Activated naive CD8-positive, alpha-beta T cell treated with anti-CD3 and anti-CD28 coated beads, Interleukin-2, amount 50 U/mL, for 24 hours (primary cell): ENCODE data around the gene RASSF4.
"Not testable (repeated sequence)": the region's sequence is repeated elsewhere in the genome, so short reads cannot be mapped to it uniquely, and the experiment has no call there.

ENCODE experiments used
- ATAC-seq: fragments of 150-1000 bp; cut with Tn5 transposase; one replicate; pipeline ENCODE4 v1.10.0; 2021
- DNase-seq: peaks from one replicate; pipeline ENCODE4 v3.0.0; 2021
- H3K27ac Mint-ChIP-seq: one replicate; pipeline ENCODE4 v1.8.0; 2021; ENCODE audit warnings: mild to moderate bottlenecking, mixed read lengths
- H3K27me3 Mint-ChIP-seq: one replicate; pipeline ENCODE4 v1.8.0; 2021; ENCODE audit warnings: mixed read lengths
- H3K36me3 Mint-ChIP-seq: one replicate; pipeline ENCODE4 v1.8.0; 2021; ENCODE audit warnings: low read depth, mixed read lengths
- H3K4me1 Mint-ChIP-seq: one replicate; pipeline ENCODE4 v1.8.0; 2021; ENCODE audit warnings: mixed read lengths
- H3K4me3 Mint-ChIP-seq: one replicate; pipeline ENCODE4 v1.8.0; 2021; ENCODE audit warnings: mild to moderate bottlenecking, moderate library complexity, mixed read lengths
- H3K9me3 Mint-ChIP-seq: one replicate; pipeline ENCODE4 v1.8.0; 2021; ENCODE audit warnings: mixed read lengths

The RASSF4 gene

DNA sequence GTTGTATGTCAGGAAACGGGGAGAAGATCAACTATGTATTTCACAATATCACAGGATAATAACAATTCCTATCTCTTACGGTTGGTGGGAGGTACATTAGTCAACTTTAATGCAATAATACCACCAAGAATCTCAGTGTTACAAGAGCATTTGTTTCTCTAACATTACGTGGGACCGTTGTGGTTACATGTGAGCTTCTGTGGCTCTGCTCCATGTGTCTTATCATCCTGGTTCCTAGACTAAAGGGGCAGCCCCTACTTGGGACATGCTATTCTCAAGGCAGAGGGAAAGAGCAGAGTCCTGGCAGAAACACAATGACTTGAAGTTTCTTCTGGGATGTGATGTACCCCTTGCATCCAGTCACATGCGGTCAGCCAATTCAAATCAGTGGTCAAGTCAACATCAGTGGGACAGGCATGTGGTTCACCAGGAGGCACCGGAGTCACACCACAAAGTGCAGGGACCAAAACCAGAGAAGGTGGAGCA lies 38.6 kb downstream of the RASSF4 start:
- peaks cover 21% of the 10 kb centered on the region for H3K36me3 Mint-ChIP-seq

DNA sequence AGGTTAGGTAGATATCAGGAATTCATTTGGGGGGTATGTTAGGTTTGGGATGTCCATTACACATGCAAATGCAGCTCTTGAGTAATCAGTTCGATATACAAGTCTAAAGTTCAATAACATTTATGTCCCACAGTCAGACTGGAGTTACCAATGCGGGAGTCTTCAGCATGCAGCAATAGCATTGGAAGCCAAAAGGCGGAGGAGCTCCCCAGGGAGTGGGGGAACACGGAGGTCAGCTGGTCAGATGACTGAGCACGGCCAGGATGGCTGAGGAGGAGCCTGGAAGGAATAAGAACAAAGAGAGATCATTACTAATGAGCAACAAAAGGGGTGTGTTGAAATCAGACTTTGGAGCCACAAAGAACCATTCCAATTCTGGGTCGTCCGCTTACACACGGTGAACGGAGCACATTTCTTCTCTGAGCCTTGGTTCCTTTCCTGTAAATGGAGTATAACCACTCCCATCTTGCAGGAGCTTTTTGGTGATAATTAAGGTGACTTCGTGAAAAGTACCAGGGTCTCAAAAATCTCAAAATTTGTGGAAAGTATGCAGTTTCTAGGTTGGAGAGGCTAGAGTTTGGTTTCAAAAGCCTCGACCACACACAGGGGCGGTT lies 40.6 kb downstream of the RASSF4 start:
- H3K27me3 Mint-ChIP-seq: no peaks in the 10 kb centered on the region
- peaks cover 36% of the 10 kb centered on the region for H3K4me1 Mint-ChIP-seq
- peaks cover 42% of the 10 kb centered on the region for H3K36me3 Mint-ChIP-seq
- no peak for DNase-seq
- H3K9me3 Mint-ChIP-seq: peaks cover 35% of the 10 kb centered on the region
- peak overlapping the region; percentile 93 for H3K27ac Mint-ChIP-seq
- H3K4me3 Mint-ChIP-seq: peak overlapping the region; percentile 88
- ATAC-seq: no peak

More for the DNA sequence above, 38.6 kb downstream of the RASSF4 start:
- no peak overlapping the region for H3K27ac Mint-ChIP-seq
- peaks cover 16% of the 10 kb centered on the region for H3K9me3 Mint-ChIP-seq
- ATAC-seq (no peak), DNase-seq (no peak)
- H3K4me1 Mint-ChIP-seq: peaks cover 40% of the 10 kb centered on the region
- no peak overlapping the region for H3K4me3 Mint-ChIP-seq
- H3K27me3 Mint-ChIP-seq: no peaks in the 10 kb centered on the region

- Mint-ChIP-seq H3K27ac (peak within 1 kb of the TSS; percentile 93), H3K9me3 (peaks cover 35% of the 10 kb centered on the region), H3K4me3 (peak within 1 kb of the TSS; percentile 88), H3K36me3 (peaks cover 45% of the 10 kb centered on the region), H3K4me1 (peaks cover 30% of the 10 kb centered on the region), H3K27me3 (no peaks in the 10 kb centered on the region)
- DNase-seq (peak; percentile 74), ATAC-seq (peak; percentile 79)
Observed at GRCh38 chr10:45000752-45001380, 41.3 kb downstream of the RASSF4 start, which contains the start of gene ZNF22. Gene ZNF22 (plus strand): TSS chr10:45000923. CDS start chr10:45003369, 2,446 bp downstream.

- H3K27me3 Mint-ChIP-seq: no peaks in the 10 kb centered on the region
- ATAC-seq: peak; percentile 68
Observed at GRCh38 chr10:45001381-45002148, 42.0 kb downstream of the RASSF4 start.

DNA sequence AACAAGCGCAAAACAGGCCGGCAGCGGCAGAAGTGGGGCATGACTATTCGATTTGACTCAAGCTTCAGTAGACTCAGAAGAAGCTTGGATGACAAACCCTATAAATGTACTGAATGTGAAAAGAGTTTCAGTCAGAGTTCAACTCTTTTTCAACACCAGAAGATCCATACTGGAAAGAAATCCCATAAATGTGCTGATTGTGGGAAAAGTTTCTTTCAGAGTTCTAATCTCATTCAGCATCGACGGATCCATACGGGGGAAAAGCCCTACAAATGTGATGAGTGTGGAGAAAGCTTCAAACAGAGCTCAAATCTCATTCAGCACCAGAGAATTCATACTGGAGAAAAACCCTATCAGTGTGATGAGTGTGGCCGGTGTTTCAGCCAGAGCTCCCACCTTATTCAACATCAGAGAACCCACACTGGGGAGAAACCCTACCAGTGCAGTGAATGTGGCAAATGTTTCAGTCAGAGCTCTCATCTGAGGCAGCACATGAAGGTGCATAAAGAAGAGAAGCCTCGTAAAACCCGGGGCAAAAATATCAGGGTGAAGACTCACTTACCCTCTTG lies 43.9 kb downstream of the RASSF4 start:
- DNase-seq: no peak
- Mint-ChIP-seq H3K27me3 (no peaks in the 10 kb centered on the region), H3K27ac (no peak overlapping the region), H3K4me3 (no peak overlapping the region), H3K36me3 (peaks cover 45% of the 10 kb centered on the region), H3K4me1 (peaks cover 27% of the 10 kb centered on the region), H3K9me3 (peaks cover 35% of the 10 kb centered on the region)
- no peak for ATAC-seq

More at GRCh38 chr10:45001381-45002148, 42.0 kb downstream of the RASSF4 start:
- peaks cover 35% of the 10 kb centered on the region for H3K9me3 Mint-ChIP-seq
- peak overlapping the region; percentile 86 for H3K27ac Mint-ChIP-seq
- peaks cover 45% of the 10 kb centered on the region for H3K36me3 Mint-ChIP-seq
- H3K4me3 Mint-ChIP-seq: peak overlapping the region; percentile 88
- DNase-seq: peak; percentile 55
- peaks cover 27% of the 10 kb centered on the region for H3K4me1 Mint-ChIP-seq

- H3K27me3 Mint-ChIP-seq: no peaks in the 10 kb centered on the region
- H3K4me1 Mint-ChIP-seq: peaks cover 25% of the 10 kb centered on the region
- peaks cover 35% of the 10 kb centered on the region for H3K9me3 Mint-ChIP-seq
- H3K4me3 Mint-ChIP-seq: no peak overlapping the region
- H3K36me3 Mint-ChIP-seq: peaks cover 45% of the 10 kb centered on the region
- H3K27ac Mint-ChIP-seq: no peak overlapping the region
- no peak for DNase-seq
- no peak for ATAC-seq
Observed at GRCh38 chr10:45004661-45005060, 45.1 kb downstream of the RASSF4 start.

- no peak overlapping the region for H3K27ac Mint-ChIP-seq
Observed at GRCh38 chr10:45005284-45005683, 45.7 kb downstream of the RASSF4 start.

GRCh38 chr10:45006276-45007030 lies 46.9 kb downstream of the RASSF4 start:
- no peak for DNase-seq
- Mint-ChIP-seq H3K4me3 (no peak overlapping the region), H3K27ac (no peak overlapping the region)

More at GRCh38 chr10:45005284-45005683, 45.7 kb downstream of the RASSF4 start:
- DNase-seq (no peak), ATAC-seq (no peak)
- Mint-ChIP-seq H3K36me3 (peaks cover 40% of the 10 kb centered on the region), H3K4me1 (peaks cover 18% of the 10 kb centered on the region), H3K9me3 (peaks cover 29% of the 10 kb centered on the region), H3K27me3 (no peaks in the 10 kb centered on the region), H3K4me3 (no peak overlapping the region)

DNA sequence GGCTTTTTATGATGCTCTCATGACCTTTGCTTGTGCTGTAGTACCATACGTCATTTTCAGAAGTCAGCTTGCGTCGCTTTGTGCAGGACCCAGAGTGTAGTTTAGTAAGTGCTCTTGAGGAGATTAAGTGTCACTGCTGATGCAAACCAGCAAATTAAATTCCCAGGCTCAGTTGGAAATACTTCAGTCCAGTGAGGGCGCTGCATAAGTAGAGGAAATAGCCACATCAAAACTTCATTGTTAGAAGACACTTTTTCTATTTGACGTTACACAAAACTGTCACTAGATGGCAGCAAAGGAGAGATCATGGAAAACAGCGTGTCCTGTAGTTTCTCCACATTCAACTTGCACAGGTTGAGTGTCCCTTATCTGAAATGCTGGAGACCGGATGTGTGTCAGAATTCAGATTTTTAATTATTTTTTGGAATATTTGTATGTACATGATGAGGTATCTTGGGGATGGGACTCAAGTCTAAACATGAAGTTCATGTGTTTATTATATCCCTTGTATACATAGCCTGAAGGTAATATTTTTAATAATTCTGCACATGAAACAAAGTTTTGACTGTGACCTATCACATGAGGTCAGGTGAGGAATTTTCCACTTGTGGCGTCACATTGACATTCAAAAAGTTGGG lies 49.0 kb downstream of the RASSF4 start:
- DNase-seq (no peak), ATAC-seq (peak; percentile 57)
- no peak overlapping the region for H3K4me3 Mint-ChIP-seq
- H3K9me3 Mint-ChIP-seq: peaks cover 23% of the 10 kb centered on the region
- peaks cover 2% of the 10 kb centered on the region for H3K27me3 Mint-ChIP-seq
- peaks cover 2% of the 10 kb centered on the region for H3K4me1 Mint-ChIP-seq
- H3K27ac Mint-ChIP-seq: no peak overlapping the region
- peaks cover 20% of the 10 kb centered on the region for H3K36me3 Mint-ChIP-seq

More at GRCh38 chr10:45006276-45007030, 46.9 kb downstream of the RASSF4 start:
- no peaks in the 10 kb centered on the region for H3K27me3 Mint-ChIP-seq
- peaks cover 13% of the 10 kb centered on the region for H3K4me1 Mint-ChIP-seq
- ATAC-seq: no peak
- H3K9me3 Mint-ChIP-seq: peaks cover 29% of the 10 kb centered on the region
- H3K36me3 Mint-ChIP-seq: peaks cover 39% of the 10 kb centered on the region

DNA sequence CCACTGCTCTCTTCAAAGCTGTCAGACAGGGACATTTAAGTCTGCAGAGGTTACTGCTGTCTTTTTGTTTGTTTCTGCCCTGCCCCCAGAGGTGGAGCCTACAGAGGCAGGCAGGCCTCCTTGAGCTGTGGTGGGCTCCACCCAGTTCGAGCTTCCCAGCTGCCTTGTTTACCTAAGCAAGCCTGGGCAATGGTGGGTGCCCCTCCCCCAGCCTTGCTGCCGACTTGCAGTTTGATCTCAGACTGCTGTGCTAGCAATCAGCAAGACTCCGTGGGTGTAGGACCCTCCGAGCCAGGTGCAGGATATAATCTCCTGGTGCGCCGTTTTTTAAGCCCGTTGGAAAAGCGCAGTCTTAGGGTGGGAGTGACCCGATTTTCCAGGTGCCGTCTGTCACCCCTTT lies 55.0 kb downstream of the RASSF4 start:
- H3K4me3 Mint-ChIP-seq, H3K27me3 Mint-ChIP-seq, H3K4me1 Mint-ChIP-seq, H3K36me3 Mint-ChIP-seq, ATAC-seq, DNase-seq, H3K27ac Mint-ChIP-seq: not testable (repeated sequence)
- H3K9me3 Mint-ChIP-seq: peaks cover 12% of the 10 kb centered on the region

- H3K4me1 Mint-ChIP-seq: no peaks in the 10 kb centered on the region
- no peak for DNase-seq
- no peak for ATAC-seq
- peaks cover 5% of the 10 kb centered on the region for H3K27me3 Mint-ChIP-seq
- no peaks in the 10 kb centered on the region for H3K36me3 Mint-ChIP-seq
- H3K4me3 Mint-ChIP-seq: no peak overlapping the region
- H3K27ac Mint-ChIP-seq: no peak overlapping the region
- peaks cover 12% of the 10 kb centered on the region for H3K9me3 Mint-ChIP-seq
Observed at GRCh38 chr10:45015590-45015989, 56.0 kb downstream of the RASSF4 start.

DNA sequence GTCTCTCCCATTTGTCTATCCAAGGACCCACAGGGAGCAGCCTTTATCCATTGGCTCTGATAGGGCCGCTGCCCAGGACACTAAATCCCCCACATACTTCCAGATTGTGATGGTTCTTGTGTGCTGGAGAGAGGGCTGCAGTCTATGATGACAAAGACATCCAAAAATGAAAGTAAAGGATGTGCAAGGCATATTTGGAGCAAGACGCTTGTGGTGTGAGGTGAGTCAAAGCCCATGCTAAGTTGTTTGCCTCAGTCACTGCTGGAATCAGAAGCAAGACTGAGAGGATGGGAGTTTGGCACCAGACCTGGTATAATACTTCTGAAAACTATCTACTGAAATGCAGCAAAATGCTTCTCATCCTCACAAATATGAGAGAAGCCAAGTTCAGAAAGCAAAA lies 63.8 kb downstream of the RASSF4 start:
- Mint-ChIP-seq H3K4me1 (no peaks in the 10 kb centered on the region), H3K9me3 (peaks cover 12% of the 10 kb centered on the region), H3K36me3 (no peaks in the 10 kb centered on the region), H3K4me3 (no peak overlapping the region), H3K27me3 (no peaks in the 10 kb centered on the region), H3K27ac (no peak overlapping the region)
- DNase-seq (no peak), ATAC-seq (no peak)

DNA sequence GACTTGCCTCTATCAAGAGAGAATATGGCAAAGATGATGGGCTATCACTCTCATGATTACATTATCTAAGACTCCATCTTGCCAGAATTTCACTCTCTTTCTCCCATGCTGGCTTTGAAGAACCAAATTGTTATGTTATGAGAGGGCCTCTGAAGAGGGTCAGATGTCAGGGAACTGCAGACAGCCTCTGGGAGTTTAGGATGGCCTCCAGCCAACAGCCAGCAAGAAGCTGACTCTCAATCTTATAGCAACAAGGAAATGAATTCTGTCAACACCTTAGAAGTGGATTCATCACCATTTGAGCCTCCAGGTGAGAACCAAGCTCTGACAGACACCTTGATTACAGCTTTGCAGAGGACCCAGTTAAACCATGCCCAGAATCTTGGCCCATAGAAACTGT lies 74.7 kb downstream of the RASSF4 start:
- Mint-ChIP-seq H3K9me3 (peaks cover 26% of the 10 kb centered on the region), H3K4me1 (no peaks in the 10 kb centered on the region), H3K27me3 (peaks cover 11% of the 10 kb centered on the region), H3K27ac (no peak overlapping the region), H3K36me3 (peaks cover 4% of the 10 kb centered on the region), H3K4me3 (no peak overlapping the region)
- ATAC-seq (no peak), DNase-seq (no peak)
